HuH-7 (cell line): Measurements from ENCODE around the gene SSH2.

Experiments
- DNase-seq: peaks from one replicate; pipeline ENCODE4 v3.0.0; 2011; ENCODE audit warnings: low spot score

The SSH2 gene

GRCh38 chr17:29576214-29577000, 353.6 kb downstream of the SSH2 start:
- no peak for DNase-seq
